Activated naive CD8-positive, alpha-beta T cell (primary cell): ENCODE measurements around the gene LAMC1.

Experiments
- H3K27ac Mint-ChIP-seq: one replicate; pipeline ENCODE4 v1.8.0; 2021; ENCODE audit warnings: mixed read lengths
- H3K27me3 Mint-ChIP-seq: one replicate; pipeline ENCODE4 v1.8.0; 2021; ENCODE audit warnings: mixed read lengths
- H3K36me3 Mint-ChIP-seq: one replicate; pipeline ENCODE4 v1.8.0; 2021; ENCODE audit warnings: mixed read lengths
- H3K4me1 Mint-ChIP-seq: one replicate; pipeline ENCODE4 v1.8.0; 2021; ENCODE audit warnings: low read depth, mixed read lengths
- H3K4me3 Mint-ChIP-seq: one replicate; pipeline ENCODE4 v1.8.0; 2021; ENCODE audit warnings: mild to moderate bottlenecking, mixed read lengths
- H3K9me3 Mint-ChIP-seq: one replicate; pipeline ENCODE4 v1.8.0; 2021; ENCODE audit warnings: low read depth, mixed read lengths

LAMC1 gene

DNA sequence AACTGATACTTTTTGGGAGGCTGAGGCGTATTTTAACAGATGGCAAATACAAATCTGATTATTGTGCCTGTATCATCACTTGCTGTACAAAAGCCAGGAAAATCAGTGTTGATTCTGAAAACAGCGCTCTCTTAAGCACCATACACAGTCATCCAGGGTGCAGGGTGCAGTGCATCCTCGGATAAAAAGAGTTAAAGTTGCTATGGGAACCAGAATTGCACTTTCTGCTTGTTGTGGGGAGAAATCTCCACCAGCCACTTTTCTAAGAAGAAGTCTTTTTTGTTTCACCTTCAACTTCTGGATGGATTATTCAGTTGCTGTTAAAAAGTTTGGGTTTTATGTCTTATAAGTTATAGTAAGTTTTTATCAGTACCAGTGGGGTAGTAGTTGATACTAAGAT is 3.8 kb downstream of the LAMC1 start:
- Mint-ChIP-seq H3K36me3 (peaks cover under 1% of the 10 kb centered on the region), H3K9me3 (no peaks in the 10 kb centered on the region), H3K4me1 (peaks cover 20% of the 10 kb centered on the region), H3K4me3 (no peak overlapping the region), H3K27ac (no peak overlapping the region), H3K27me3 (peaks cover 55% of the 10 kb centered on the region)

- no peaks in the 10 kb centered on the region for H3K9me3 Mint-ChIP-seq
- peaks cover 17% of the 10 kb centered on the region for H3K4me1 Mint-ChIP-seq
- H3K4me3 Mint-ChIP-seq, result no peak overlapping the region
- no peak overlapping the region for H3K27ac Mint-ChIP-seq
- H3K36me3 Mint-ChIP-seq, result no peaks in the 10 kb centered on the region
- peaks cover 51% of the 10 kb centered on the region for H3K27me3 Mint-ChIP-seq
Measured at GRCh38 chr1:183027791-183028190, 4.6 kb downstream of the LAMC1 start.

GRCh38 chr1:183029591-183030000 is 6.4 kb downstream of the LAMC1 start:
- no peaks in the 10 kb centered on the region for H3K36me3 Mint-ChIP-seq
- H3K4me1 Mint-ChIP-seq, result peaks cover 21% of the 10 kb centered on the region
- H3K27me3 Mint-ChIP-seq, result peaks cover 50% of the 10 kb centered on the region
- no peak overlapping the region for H3K27ac Mint-ChIP-seq
- H3K9me3 Mint-ChIP-seq, result no peaks in the 10 kb centered on the region
- no peak overlapping the region for H3K4me3 Mint-ChIP-seq

GRCh38 chr1:183030053-183030452 is 6.8 kb downstream of the LAMC1 start:
- no peak overlapping the region for H3K27ac Mint-ChIP-seq
- no peaks in the 10 kb centered on the region for H3K36me3 Mint-ChIP-seq
- H3K4me3 Mint-ChIP-seq, result no peak overlapping the region
- no peaks in the 10 kb centered on the region for H3K9me3 Mint-ChIP-seq
- peaks cover 49% of the 10 kb centered on the region for H3K27me3 Mint-ChIP-seq
- peaks cover 19% of the 10 kb centered on the region for H3K4me1 Mint-ChIP-seq

DNA sequence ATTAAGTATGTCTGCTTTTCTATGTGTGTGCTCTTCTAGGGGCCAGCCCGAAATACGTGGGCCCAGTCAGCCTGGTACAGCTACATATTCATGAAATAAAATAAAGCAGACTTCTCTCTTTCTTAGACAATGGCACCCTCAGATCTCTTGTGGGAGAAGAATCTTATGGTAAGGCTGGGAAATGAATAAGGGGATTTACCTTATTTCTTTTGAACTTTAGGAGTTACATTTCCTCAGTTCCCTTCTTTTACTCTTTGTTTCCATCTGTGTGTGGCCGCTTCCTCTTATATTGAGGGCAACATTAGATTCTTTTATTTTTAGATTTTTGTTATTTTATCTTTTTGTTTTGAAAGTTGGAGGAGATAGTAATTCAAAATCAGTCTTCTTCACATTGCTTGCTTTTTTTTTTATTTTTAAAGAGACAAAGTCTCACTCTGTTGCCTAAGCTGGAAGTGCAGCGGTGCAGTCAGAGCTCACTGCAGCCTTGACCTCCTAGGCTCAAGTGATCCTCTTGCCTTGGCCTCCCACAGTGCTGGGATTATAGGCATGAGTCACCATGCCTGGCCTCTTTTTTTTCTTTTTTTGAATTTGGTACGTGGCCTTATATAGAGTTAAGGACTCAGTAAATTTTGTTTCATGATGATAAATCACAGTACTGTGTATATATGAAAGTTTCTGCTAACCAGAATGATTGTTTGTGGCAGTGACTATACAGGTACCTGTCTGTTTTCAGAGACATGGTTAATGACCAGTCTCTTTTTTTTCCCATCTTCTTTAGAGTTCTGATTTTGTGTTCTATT is 9.1 kb downstream of the LAMC1 start:
- Mint-ChIP-seq H3K4me3 (no peak overlapping the region), H3K4me1 (peaks cover 17% of the 10 kb centered on the region), H3K36me3 (no peaks in the 10 kb centered on the region), H3K9me3 (no peaks in the 10 kb centered on the region), H3K27ac (no peak overlapping the region), H3K27me3 (peaks cover 33% of the 10 kb centered on the region)

GRCh38 chr1:183033205-183033604 is 10.0 kb downstream of the LAMC1 start:
- Mint-ChIP-seq H3K4me1 (peaks cover 17% of the 10 kb centered on the region), H3K27me3 (peaks cover 35% of the 10 kb centered on the region), H3K4me3 (no peak overlapping the region), H3K27ac (no peak overlapping the region), H3K36me3 (no peaks in the 10 kb centered on the region), H3K9me3 (no peaks in the 10 kb centered on the region)

DNA sequence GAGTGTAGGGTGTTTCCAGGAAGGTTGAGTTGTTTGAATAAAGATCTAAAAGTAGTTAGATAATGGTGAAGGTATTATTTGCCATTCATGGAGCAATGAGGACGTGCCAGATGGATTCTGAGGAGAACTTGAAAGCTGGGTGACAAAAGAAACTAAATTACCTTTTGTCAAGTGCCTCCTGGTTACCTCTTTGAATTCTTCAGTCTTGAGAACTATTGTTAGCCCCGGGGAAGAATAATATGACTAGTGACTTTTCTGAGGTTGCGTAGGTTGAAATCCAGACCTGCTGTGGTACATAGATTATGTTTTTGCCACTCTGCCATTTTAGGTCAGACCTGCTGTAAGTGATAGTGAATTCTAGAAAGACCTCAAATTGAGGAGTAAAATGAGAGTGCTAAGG is 11.5 kb downstream of the LAMC1 start:
- H3K27me3 Mint-ChIP-seq, result peaks cover 32% of the 10 kb centered on the region

DNA sequence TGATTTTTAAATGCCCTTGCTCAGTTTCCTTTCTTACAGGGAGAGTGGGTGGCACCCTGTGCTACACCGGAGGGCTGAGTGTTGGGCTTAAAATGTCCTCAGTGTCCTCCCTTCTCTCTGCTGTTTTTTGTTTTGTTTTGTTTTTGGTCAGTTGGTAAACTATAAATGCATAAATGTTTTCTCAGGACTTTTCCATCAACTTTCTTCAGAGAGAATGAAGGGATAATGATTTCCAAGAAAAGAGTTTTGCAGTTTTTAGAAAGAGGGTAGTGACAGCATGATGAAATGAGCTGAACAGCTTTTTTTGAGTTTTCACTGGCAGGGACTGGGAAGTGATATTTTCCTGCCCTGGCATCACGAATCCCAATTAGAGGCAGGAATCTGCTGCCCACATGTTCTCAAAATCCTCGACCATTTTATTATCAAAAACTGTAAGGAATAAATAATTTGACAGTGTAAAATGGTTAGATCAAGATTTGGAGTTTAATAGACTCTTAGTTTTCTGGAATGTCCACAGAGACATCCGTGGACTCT is 15.2 kb downstream of the LAMC1 start:
- Mint-ChIP-seq H3K27ac (no peak overlapping the region), H3K9me3 (no peaks in the 10 kb centered on the region), H3K4me1 (peaks cover 9% of the 10 kb centered on the region), H3K27me3 (peaks cover 59% of the 10 kb centered on the region), H3K4me3 (no peak overlapping the region), H3K36me3 (no peaks in the 10 kb centered on the region)

More for the DNA sequence above, 11.5 kb downstream of the LAMC1 start:
- H3K9me3 Mint-ChIP-seq, result no peaks in the 10 kb centered on the region
- peaks cover 17% of the 10 kb centered on the region for H3K4me1 Mint-ChIP-seq
- H3K36me3 Mint-ChIP-seq, result no peaks in the 10 kb centered on the region
- H3K27ac Mint-ChIP-seq, result no peak overlapping the region
- no peak overlapping the region for H3K4me3 Mint-ChIP-seq

DNA sequence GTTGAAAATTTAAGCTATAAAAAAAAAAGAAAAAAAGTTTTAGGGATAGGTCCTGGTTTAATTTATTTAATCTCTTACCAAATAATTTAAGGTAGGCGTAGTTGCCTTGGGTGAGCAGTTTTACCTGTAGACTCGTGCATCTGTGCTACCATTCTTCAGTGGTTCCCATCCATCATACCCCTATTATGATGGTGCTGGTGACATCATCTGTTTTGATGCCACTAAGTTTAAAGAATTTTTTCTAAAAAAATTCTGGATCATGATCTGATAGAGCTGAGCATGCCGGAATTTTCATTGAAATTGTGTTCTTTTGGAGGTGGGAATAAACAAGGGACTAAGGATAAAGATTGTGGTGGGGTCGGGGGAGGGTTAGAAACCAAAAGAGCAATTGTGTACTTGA is 15.7 kb downstream of the LAMC1 start:
- Mint-ChIP-seq H3K4me1 (peaks cover 4% of the 10 kb centered on the region), H3K27me3 (peaks cover 60% of the 10 kb centered on the region), H3K36me3 (no peaks in the 10 kb centered on the region), H3K27ac (no peak overlapping the region), H3K4me3 (no peak overlapping the region), H3K9me3 (no peaks in the 10 kb centered on the region)

DNA sequence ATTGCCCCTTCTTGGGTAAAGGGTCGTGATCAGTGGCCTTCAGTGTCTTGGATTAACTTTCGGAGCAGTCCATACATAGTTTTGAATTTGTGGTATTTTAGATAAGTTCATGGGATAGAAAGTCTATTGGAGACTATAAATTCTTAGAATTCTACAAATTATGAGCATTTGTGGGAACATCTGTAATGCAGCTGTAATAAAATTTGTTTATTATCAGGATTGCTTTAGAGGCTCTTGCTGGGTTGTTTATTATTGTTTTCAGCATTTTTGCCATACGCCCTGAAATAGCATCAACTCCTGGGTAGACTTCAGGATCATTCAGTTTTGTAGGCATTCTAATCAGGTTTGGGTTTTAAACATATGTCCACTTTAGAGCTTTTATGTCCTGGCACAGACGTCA is 16.1 kb downstream of the LAMC1 start:
- H3K27me3 Mint-ChIP-seq, result peaks cover 60% of the 10 kb centered on the region

GRCh38 chr1:183039985-183040447 is 16.8 kb downstream of the LAMC1 start:
- Mint-ChIP-seq H3K4me1 (no peaks in the 10 kb centered on the region), H3K27me3 (peaks cover 57% of the 10 kb centered on the region), H3K27ac (no peak overlapping the region), H3K36me3 (no peaks in the 10 kb centered on the region), H3K4me3 (no peak overlapping the region), H3K9me3 (no peaks in the 10 kb centered on the region)

More for the DNA sequence above, 16.1 kb downstream of the LAMC1 start:
- peaks cover 2% of the 10 kb centered on the region for H3K4me1 Mint-ChIP-seq
- H3K36me3 Mint-ChIP-seq, result no peaks in the 10 kb centered on the region
- H3K27ac Mint-ChIP-seq, result no peak overlapping the region
- H3K9me3 Mint-ChIP-seq, result no peaks in the 10 kb centered on the region
- H3K4me3 Mint-ChIP-seq, result no peak overlapping the region

- H3K27me3 Mint-ChIP-seq, result peaks cover 57% of the 10 kb centered on the region
Measured at GRCh38 chr1:183040547-183040971, 17.3 kb downstream of the LAMC1 start.

DNA sequence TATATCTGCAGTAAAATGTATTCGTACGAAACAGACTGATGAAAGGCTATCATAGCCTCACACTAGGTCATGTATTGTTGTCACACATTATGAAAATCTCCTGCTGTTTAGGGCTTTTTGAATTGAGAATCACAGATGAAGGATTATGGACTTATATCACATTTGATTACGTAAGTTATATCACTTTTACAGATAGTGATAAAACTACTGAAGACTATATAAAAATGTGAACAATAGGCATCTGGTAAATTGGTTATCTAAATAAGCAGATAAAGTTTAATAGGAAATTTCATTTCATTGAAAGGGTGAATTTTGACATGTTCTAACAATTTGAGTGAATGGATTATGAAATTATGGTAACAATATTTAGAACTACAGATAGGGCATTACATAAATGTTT is 20.0 kb downstream of the LAMC1 start:
- H3K36me3 Mint-ChIP-seq, result no peaks in the 10 kb centered on the region
- no peak overlapping the region for H3K4me3 Mint-ChIP-seq
- H3K4me1 Mint-ChIP-seq, result no peaks in the 10 kb centered on the region
- H3K27ac Mint-ChIP-seq, result no peak overlapping the region
- H3K27me3 Mint-ChIP-seq, result peaks cover 60% of the 10 kb centered on the region
- no peaks in the 10 kb centered on the region for H3K9me3 Mint-ChIP-seq

More at GRCh38 chr1:183040547-183040971, 17.3 kb downstream of the LAMC1 start:
- Mint-ChIP-seq H3K36me3 (no peaks in the 10 kb centered on the region), H3K27ac (no peak overlapping the region), H3K9me3 (no peaks in the 10 kb centered on the region), H3K4me1 (no peaks in the 10 kb centered on the region), H3K4me3 (no peak overlapping the region)

GRCh38 chr1:183043872-183044854 is 20.9 kb downstream of the LAMC1 start:
- Mint-ChIP-seq H3K4me3 (no peak overlapping the region), H3K9me3 (no peaks in the 10 kb centered on the region), H3K4me1 (peaks cover 4% of the 10 kb centered on the region), H3K27ac (no peak overlapping the region), H3K36me3 (no peaks in the 10 kb centered on the region), H3K27me3 (peaks cover 59% of the 10 kb centered on the region)
